ENCODE measurements around the gene FOSL1. TPM values are rescaled to one million over a fixed set of nuclear protein-coding genes. Genes with fewer than 3 reads are reported as not detected.

FOSL1 gene
- total RNA-seq = 143 and 172 TPM in 2 replicates

- H3K4me3 ChIP-seq (ENCODE audit: low read depth, low read length) = peak within 1 kb of the TSS; percentile 80
- TF ChIP-seq, protein P1, sequence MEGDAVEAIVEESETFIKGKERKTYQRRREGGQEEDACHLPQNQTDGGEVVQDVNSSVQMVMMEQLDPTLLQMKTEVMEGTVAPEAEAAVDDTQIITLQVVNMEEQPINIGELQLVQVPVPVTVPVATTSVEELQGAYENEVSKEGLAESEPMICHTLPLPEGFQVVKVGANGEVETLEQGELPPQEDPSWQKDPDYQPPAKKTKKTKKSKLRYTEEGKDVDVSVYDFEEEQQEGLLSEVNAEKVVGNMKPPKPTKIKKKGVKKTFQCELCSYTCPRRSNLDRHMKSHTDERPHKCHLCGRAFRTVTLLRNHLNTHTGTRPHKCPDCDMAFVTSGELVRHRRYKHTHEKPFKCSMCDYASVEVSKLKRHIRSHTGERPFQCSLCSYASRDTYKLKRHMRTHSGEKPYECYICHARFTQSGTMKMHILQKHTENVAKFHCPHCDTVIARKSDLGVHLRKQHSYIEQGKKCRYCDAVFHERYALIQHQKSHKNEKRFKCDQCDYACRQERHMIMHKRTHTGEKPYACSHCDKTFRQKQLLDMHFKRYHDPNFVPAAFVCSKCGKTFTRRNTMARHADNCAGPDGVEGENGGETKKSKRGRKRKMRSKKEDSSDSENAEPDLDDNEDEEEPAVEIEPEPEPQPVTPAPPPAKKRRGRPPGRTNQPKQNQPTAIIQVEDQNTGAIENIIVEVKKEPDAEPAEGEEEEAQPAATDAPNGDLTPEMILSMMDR (conservative IDR thresholded peaks at IDR 0.05; ENCODE audit: low read depth, low read length) = no peak
- no peak for DNase-seq (ENCODE audit: low read depth)
Measured at GRCh38 chr11:65900125-65900898, at the start of gene FOSL1. TSS of gene FOSL1 (minus strand) at chr11:65900388. CDS start at chr11:65900339, 49 bp downstream.

- TF ChIP-seq, protein P1 (conservative IDR thresholded peaks at IDR 0.05; ENCODE audit: low read depth, low read length) = no peak
- no peak for DNase-seq (ENCODE audit: low read depth)
- H3K4me3 ChIP-seq (ENCODE audit: low read depth, low read length) = no peak overlapping the region
Measured at GRCh38 chr11:65947603-65948125, 47.5 kb upstream of the FOSL1 start.

DNA sequence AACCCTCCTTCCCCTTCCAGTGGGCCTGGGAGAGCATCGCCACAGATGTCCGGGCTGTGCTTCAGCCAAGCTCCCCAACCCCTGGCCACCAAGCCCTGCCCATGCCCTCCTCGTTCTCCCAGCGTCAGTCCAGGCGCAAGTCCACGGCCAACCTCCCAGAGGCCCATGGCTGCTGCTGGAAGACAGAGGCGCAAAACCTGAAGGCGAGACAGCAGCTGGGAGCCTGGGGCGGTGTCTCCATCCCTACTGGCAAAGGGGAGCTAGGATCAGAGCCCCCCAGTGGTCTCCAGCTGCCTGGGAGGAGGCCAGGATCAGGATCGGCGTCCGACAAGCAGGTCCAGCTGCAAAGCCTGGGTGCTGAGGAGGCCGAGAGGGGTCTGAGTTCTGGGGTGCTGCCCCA is 46.9 kb upstream of the FOSL1 start:
- no peak overlapping the region for H3K4me3 ChIP-seq (ENCODE audit: low read depth, low read length)
- no peak for DNase-seq (ENCODE audit: low read depth)
- TF ChIP-seq, protein P1 (conservative IDR thresholded peaks at IDR 0.05; ENCODE audit: low read depth, low read length) = no peak

DNA sequence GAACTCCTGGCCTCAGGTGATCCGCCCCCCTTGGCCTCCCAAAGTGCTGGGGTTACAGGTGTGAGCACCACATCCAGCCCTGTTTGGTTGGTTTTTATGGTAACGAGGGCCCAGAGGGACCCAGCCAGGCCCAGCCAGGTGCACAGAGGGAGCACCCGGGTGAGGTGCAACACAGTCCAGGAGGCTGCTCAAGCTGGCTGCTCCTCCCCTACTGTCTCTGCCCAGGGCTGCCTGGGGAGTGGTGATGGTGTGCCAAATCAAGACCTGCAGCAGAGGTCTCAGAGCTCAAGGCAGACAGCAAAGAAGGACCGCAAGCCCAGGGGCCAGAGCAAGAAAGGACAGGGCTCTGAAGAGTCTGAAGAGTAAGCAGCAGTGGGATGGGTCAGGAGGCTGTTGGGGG is 46.5 kb upstream of the FOSL1 start:
- TF ChIP-seq, protein P1 (conservative IDR thresholded peaks at IDR 0.05; ENCODE audit: low read depth, low read length) = no peak
- no peak overlapping the region for H3K4me3 ChIP-seq (ENCODE audit: low read depth, low read length)

DNA sequence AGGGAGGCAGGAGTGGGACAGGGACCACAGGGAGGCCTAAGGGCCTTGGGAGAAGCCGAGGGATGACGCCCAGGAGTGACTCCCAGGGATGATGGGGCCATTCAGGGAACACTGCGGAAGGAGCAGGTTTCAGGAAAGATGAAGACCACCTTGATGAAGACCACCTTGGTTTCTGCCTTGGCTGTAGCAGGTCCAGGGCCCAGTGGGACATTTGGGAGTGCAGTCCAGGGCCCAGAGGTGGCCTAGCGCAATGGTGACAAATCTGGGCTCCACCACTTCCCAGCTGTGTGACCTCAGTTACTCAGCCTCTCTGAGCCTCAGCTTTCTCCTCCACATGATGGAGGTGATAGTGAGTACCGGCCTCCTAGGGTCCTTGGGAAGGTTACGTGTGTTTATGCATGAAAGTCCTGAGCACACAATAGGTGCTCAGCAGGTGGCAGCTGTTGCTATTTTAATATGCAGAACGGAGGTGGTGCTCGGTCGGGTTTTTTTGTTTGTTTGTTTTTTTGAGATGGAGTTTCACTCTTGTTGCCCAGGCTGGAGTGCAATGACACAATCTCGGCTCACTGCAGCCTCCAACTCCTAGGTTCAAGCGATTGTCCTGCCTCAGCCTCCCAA is 45.9 kb upstream of the FOSL1 start:
- TF ChIP-seq, protein P1 (conservative IDR thresholded peaks at IDR 0.05; ENCODE audit: low read depth, low read length) = no peak
- H3K4me3 ChIP-seq (ENCODE audit: low read depth, low read length) = no peak overlapping the region
- no peak for DNase-seq (ENCODE audit: low read depth)

More for the DNA sequence above, 46.5 kb upstream of the FOSL1 start:
- DNase-seq (ENCODE audit: low read depth) = no peak

DNA sequence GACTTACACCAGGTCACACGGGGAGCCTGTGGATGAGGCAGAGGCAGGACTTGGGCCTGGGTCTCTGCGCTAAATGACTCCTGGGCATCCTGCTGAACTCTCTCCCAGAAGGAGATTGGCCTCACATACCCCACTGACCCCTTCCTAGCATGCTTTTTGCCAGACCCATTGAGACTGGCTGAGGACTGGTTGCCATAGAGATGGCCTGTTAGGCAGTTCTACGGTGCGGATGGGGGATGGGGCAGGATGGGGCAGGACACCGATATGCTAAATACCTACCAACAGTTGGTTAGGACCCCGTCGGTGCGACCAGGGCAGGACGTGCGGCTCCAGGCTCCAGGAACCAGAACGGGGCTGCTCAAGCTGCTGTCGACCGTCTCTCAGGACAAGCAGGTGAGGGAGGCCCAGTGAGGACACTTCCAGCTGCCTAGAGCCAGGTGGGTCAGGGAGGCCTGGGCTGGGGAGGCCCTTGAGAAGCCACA is 45.3 kb upstream of the FOSL1 start, which contains the start of gene TSGA10IP:
TSS of gene TSGA10IP (plus strand) at position 51 of the 482 bp plus-strand sequence. CDS start at position 247, 196 bp downstream.
- TF ChIP-seq, protein P1 (conservative IDR thresholded peaks at IDR 0.05; ENCODE audit: low read depth, low read length) = no peak
- DNase-seq (ENCODE audit: low read depth) = no peak
- no peak within 1 kb of the TSS for H3K4me3 ChIP-seq (ENCODE audit: low read depth, low read length)

Measured in epithelial cell of proximal tubule (primary cell).